IMR-90 (cell line): ENCODE measurements around the gene AHI1. TPM values are rescaled to one million over a fixed set of nuclear protein-coding genes. Genes with fewer than 3 reads are reported as not detected.

Source experiments
- ATAC-seq: fragments of 200-7000 bp; cut with Tn5 transposase; 2 replicates; pipeline ENCODE4 v1.9.1; 2020; ENCODE audit warnings: low read depth, mild to moderate bottlenecking, moderate library complexity
- BruUV-seq: library from RNA; stranded (reverse); fragments of 400-500 nt; replicated peaks from 2 replicates; lab custom pipeline; 2021; lab: Mats Ljungman, UMichigan
- CTCF ChIA-PET: fragments of 300-600 bp; formaldehyde crosslinking; extraction: SDS; loops from one replicate; lab custom pipeline; 2021; ENCODE audit warnings: antibody characterized with exemption; lab: Yijun Ruan, JAX
- POLR2A ChIA-PET: fragments of 300-600 bp; sonication (Branson Sonifier 250); formaldehyde crosslinking; loops from one replicate; lab custom pipeline; 2022; ENCODE audit warnings: antibody characterized with exemption; ENCODE audit not compliant: unreplicated experiment; lab: Charles Lee
- DNase-seq: peaks from one replicate; pipeline ENCODE4 v3.0.0; 2013
- H2AFZ ChIP-seq: replicated peaks from 2 replicates; pipeline ENCODE3; 2013; ENCODE audit warnings: low read length, mild to moderate bottlenecking; ENCODE audit not compliant: poor library complexity
- H2AK5ac ChIP-seq: 2 replicates; pipeline ENCODE4 v1.6.1; 2013; ENCODE audit warnings: low read depth, low read length, inconsistent platforms
- H2AK9ac ChIP-seq: replicated peaks from 2 replicates; pipeline ENCODE3; 2013; ENCODE audit warnings: mild to moderate bottlenecking, low read depth, low read length, moderate library complexity; ENCODE audit not compliant: poor library complexity
- H2BK120ac ChIP-seq: 2 replicates; pipeline ENCODE4 v1.6.1; 2013; ENCODE audit warnings: low read depth, low read length, inconsistent platforms
- H2BK15ac ChIP-seq: 3 replicates; pipeline ENCODE4 v1.6.1; 2013; ENCODE audit warnings: low read depth, low read length, inconsistent platforms
- H2BK20ac ChIP-seq: 2 replicates; pipeline ENCODE4 v1.6.1; 2013; ENCODE audit warnings: low read depth, mild to moderate bottlenecking, inconsistent platforms, low read length, moderate library complexity
- H2BK5ac ChIP-seq: 2 replicates; pipeline ENCODE4 v1.6.1; 2013; ENCODE audit warnings: mild to moderate bottlenecking, low read depth, low read length, inconsistent platforms; ENCODE audit not compliant: poor library complexity, severe bottlenecking
- H3K14ac ChIP-seq: replicated peaks from 2 replicates; pipeline ENCODE4 v1.6.1; 2013; ENCODE audit warnings: low read depth, low read length, inconsistent platforms
- H3K18ac ChIP-seq: 2 replicates; pipeline ENCODE4 v1.6.1; 2013; ENCODE audit warnings: low read depth, low read length, control low read depth
- H3K23ac ChIP-seq: 2 replicates; pipeline ENCODE4 v1.6.1; 2013; ENCODE audit warnings: low read depth, low read length, inconsistent platforms
- H3K27ac ChIP-seq: 2 replicates; pipeline ENCODE4 v1.5.1; 2013; ENCODE audit warnings: mild to moderate bottlenecking, control low read depth, low read length; ENCODE audit not compliant: insufficient read depth
- H3K27me3 ChIP-seq: 2 replicates; pipeline ENCODE4 v1.6.1; 2013; ENCODE audit warnings: low read length; ENCODE audit not compliant: control insufficient read depth, insufficient read depth
- H3K36me3 ChIP-seq: 2 replicates; pipeline ENCODE4 v1.6.1; 2013; ENCODE audit warnings: low read length, mixed read lengths; ENCODE audit not compliant: control insufficient read depth, insufficient read depth
- H3K4ac ChIP-seq: 2 replicates; pipeline ENCODE4 v1.6.1; 2013; ENCODE audit warnings: low read depth, low read length, inconsistent platforms
- H3K4me1 ChIP-seq: 2 replicates; pipeline ENCODE4 v1.6.1; 2013; ENCODE audit warnings: low read length, mixed read lengths; ENCODE audit not compliant: control insufficient read depth, insufficient read depth
- H3K4me2 ChIP-seq: 2 replicates; pipeline ENCODE4 v1.6.1; 2013; ENCODE audit warnings: low read depth, mild to moderate bottlenecking, control low read depth, low read length, moderate library complexity
- H3K4me3 ChIP-seq: 2 replicates; pipeline ENCODE4 v1.5.1; 2013; ENCODE audit warnings: low read depth, mild to moderate bottlenecking, control low read depth, low read length, moderate library complexity; ENCODE audit not compliant: insufficient read depth
- H3K56ac ChIP-seq: 2 replicates; pipeline ENCODE4 v1.6.1; 2013; ENCODE audit warnings: low read length, inconsistent platforms; ENCODE audit not compliant: insufficient read depth; ENCODE audit errors: extremely low read depth
- H3K79me1 ChIP-seq, 2 experiments: 2 replicates each; pipeline ENCODE4 v1.6.1; 2013; ENCODE audit warnings: low read length in 2 of 2, inconsistent platforms in 1 of 2, low read depth in 1 of 2
- H3K9ac ChIP-seq: 2 replicates; pipeline ENCODE4 v1.6.1; 2013; ENCODE audit warnings: low read depth, low read length, control low read depth
- H3K9me1 ChIP-seq: 2 replicates; pipeline ENCODE4 v1.6.1; 2013; ENCODE audit warnings: low read length, inconsistent platforms; ENCODE audit not compliant: insufficient read depth
- H3K9me3 ChIP-seq: 2 replicates; pipeline ENCODE4 v1.6.1; 2013; ENCODE audit warnings: low read length; ENCODE audit not compliant: control insufficient read depth, insufficient read depth
- H4K20me1 ChIP-seq: 2 replicates; pipeline ENCODE4 v1.6.1; 2013; ENCODE audit warnings: low read length, inconsistent platforms; ENCODE audit not compliant: insufficient read depth
- H4K5ac ChIP-seq: 2 replicates; pipeline ENCODE4 v1.6.1; 2013; ENCODE audit warnings: mild to moderate bottlenecking, low read depth, low read length, control low read depth
- H4K8ac ChIP-seq, 2 experiments: 2 replicates each; pipeline ENCODE4 v1.6.1; 2013; ENCODE audit warnings: low read depth in 2 of 2, low read length in 2 of 2, control low read depth in 1 of 2, inconsistent platforms in 1 of 2
- H4K91ac ChIP-seq: 2 replicates; pipeline ENCODE4 v1.6.1; 2013; ENCODE audit warnings: low read depth, low read length, inconsistent platforms; ENCODE audit not compliant: insufficient read depth
- BHLHE40 ChIP-seq: fragments of 150-350 bp; IDR thresholded peaks from 2 replicates; pipeline ENCODE4 v1.6.1; 2016; ENCODE audit warnings: mild to moderate bottlenecking, low read depth, low read length
- CEBPB ChIP-seq: IDR thresholded peaks from 2 replicates; pipeline ENCODE4 v1.6.1; 2012; ENCODE audit warnings: low read depth, low read length, improper control_type of control experiment
- CHD1 ChIP-seq: IDR thresholded peaks from 2 replicates; pipeline ENCODE4 v1.6.1; 2012; ENCODE audit warnings: low read depth, low read length, improper control_type of control experiment
- CTCF ChIP-seq: conservative IDR thresholded peaks from 2 replicates; pipeline ENCODE4 v1.5.1; 2012; ENCODE audit warnings: mild to moderate bottlenecking, low read depth, low read length, improper control_type of control experiment
- ELK1 ChIP-seq: fragments of 150-350 bp; IDR thresholded peaks from 2 replicates; pipeline ENCODE4 v1.6.1; 2016; ENCODE audit warnings: low read depth, mild to moderate bottlenecking, low read length, moderate library complexity, borderline replicate concordance
- FOS ChIP-seq: fragments of 150-350 bp; IDR thresholded peaks from 2 replicates; pipeline ENCODE4 v1.6.1; 2016; ENCODE audit warnings: low read depth, low read length
- MAFK ChIP-seq: IDR thresholded peaks from 2 replicates; pipeline ENCODE4 v1.6.1; 2012; ENCODE audit warnings: low read depth, low read length, improper control_type of control experiment
- MAZ ChIP-seq: IDR thresholded peaks from 2 replicates; pipeline ENCODE4 v1.6.1; 2012; ENCODE audit warnings: low read depth, mild to moderate bottlenecking, low read length, improper control_type of control experiment, moderate library complexity, borderline replicate concordance
- MXI1 ChIP-seq: IDR thresholded peaks from 2 replicates; pipeline ENCODE4 v1.6.1; 2012; ENCODE audit warnings: low read depth, mild to moderate bottlenecking, low read length, moderate library complexity, borderline replicate concordance
- NFE2L2 ChIP-seq: fragments of 150-350 bp; IDR thresholded peaks from 2 replicates; pipeline ENCODE4 v1.6.1; 2016; ENCODE audit warnings: low read depth, mild to moderate bottlenecking, low read length
- POLR2A ChIP-seq: IDR thresholded peaks from 2 replicates; pipeline ENCODE4 v1.6.1; 2012; ENCODE audit warnings: mild to moderate bottlenecking, low read depth, low read length
- RAD21 ChIP-seq: IDR thresholded peaks from 2 replicates; pipeline ENCODE4 v1.6.1; 2012; ENCODE audit warnings: low read length, improper control_type of control experiment
- RCOR1 ChIP-seq: IDR thresholded peaks from 2 replicates; pipeline ENCODE4 v1.6.1; 2012; ENCODE audit warnings: mild to moderate bottlenecking, low read length, improper control_type of control experiment; ENCODE audit not compliant: insufficient replicate concordance
- RFX5 ChIP-seq: IDR thresholded peaks from 2 replicates; pipeline ENCODE4 v1.8.0; 2012; ENCODE audit warnings: low read depth, mild to moderate bottlenecking, low read length, moderate library complexity
- SMC3 ChIP-seq: fragments of 150-350 bp; IDR thresholded peaks from 2 replicates; pipeline ENCODE4 v1.6.1; 2016; ENCODE audit warnings: low read depth, mild to moderate bottlenecking, antibody characterized with exemption, low read length, moderate library complexity
- USF2 ChIP-seq: fragments of 150-350 bp; IDR thresholded peaks from 2 replicates; pipeline ENCODE4 v1.6.1; 2017; ENCODE audit warnings: mild to moderate bottlenecking, antibody characterized with exemption, low read length, low read depth
- WGBS, 2 experiments: methylation state at CpG; one replicate each; pipeline versions ENCODE4 v1.1.5 to v1.1.7; 2013; ENCODE audit warnings: missing lambda C conversion rate in 2 of 2; ENCODE audit not compliant: insufficient read length in 1 of 2; ENCODE audit errors: extremely low coverage in 2 of 2; 5-methylcytosine and 5-hydroxymethylcytosine counted together
- dilution Hi-C: fragments of 300-500 bp; cut with HindIII; formaldehyde crosslinking; loops from one replicate; pipeline ENCODE4 v1.14.3; 2018; ENCODE audit warnings: low sequenced_read_pairs; ENCODE audit not compliant: unreplicated experiment
- in situ Hi-C: fragments of 300-500 bp; cut with MboI; formaldehyde crosslinking; loops from 3 replicates; pipeline ENCODE4 v1.14.3; 2019; ENCODE audit warnings: low sequenced_read_pairs, inconsistent platforms, mixed read lengths
- intact Hi-C: fragments of 100-400 bp; cut with micrococcal nuclease; formaldehyde crosslinking; loops from 2 replicates; pipeline ENCODE4 v1.10.0; 2022
- polyA plus RNA-seq, 3 experiments: library from polyadenylated mRNA; depleted of rRNA; stranded (reverse); fragments of >200 nt; gene quantifications; 2 replicates each; pipeline ENCODE4 v1.2.3, GENCODE V29; 2012; ENCODE audit warnings: low replicate concordance in 1 of 3
- total RNA-seq: library from RNA; depleted of rRNA; stranded (reverse); fragments of >200 nt; gene quantifications from 2 replicates; pipeline ENCODE4 v1.2.3, GENCODE V29; 2012

Gene AHI1
- total and polyA plus RNA-seq, 2 of the 4 experiments (the other 2 are of a cell fraction) = 9.5 to 19.4 TPM

GRCh38 chr6:135479601-135480000 lies 17.9 kb downstream of the AHI1 start:
- CTCF ChIA-PET = no interaction called here
- no peaks in the 10 kb centered on the region for H4K20me1 ChIP-seq

More at GRCh38 chr6:135479601-135480000, 17.9 kb downstream of the AHI1 start:
- Histone ChIP-seq H3K79me1 (peaks cover 0 to 4% of the 10 kb centered on the region in 2 experiments; a peak in 1 of 4 replicates), H3K9me3 (peaks cover 37% of the 10 kb centered on the region), H3K27ac (no peak overlapping the region), H4K8ac (no peak overlapping the region), H3K9ac (no peak overlapping the region), H4K5ac (no peak overlapping the region), H2BK15ac (no peak overlapping the region), H2BK20ac (no peak overlapping the region), H3K18ac (no peak overlapping the region), H2AK5ac (no peak overlapping the region), H3K4ac (no peak overlapping the region), H3K4me1 (peaks cover 2% of the 10 kb centered on the region; the same call in 1 of the 2 replicates), H3K4me3 (no peak overlapping the region), H2AFZ (no peak overlapping the region), H2BK5ac (no peak overlapping the region), H3K9me1 (no peaks in the 10 kb centered on the region), H3K56ac (no peak overlapping the region), H3K4me2 (no peak overlapping the region), H3K23ac (no peak overlapping the region), H3K14ac (no peak overlapping the region), H2AK9ac (no peak overlapping the region), H3K36me3 (peaks cover 26% of the 10 kb centered on the region), H4K91ac (no peak overlapping the region), H2BK120ac (no peak overlapping the region), H3K27me3 (no peaks in the 10 kb centered on the region)
- DNase-seq (no peak), ATAC-seq (no peak)
- TF ChIP-seq USF2 (no peak), ELK1 (no peak), CHD1 (no peak), POLR2A (no peak), SMC3 (no peak), MXI1 (no peak), CTCF (no peak), RFX5 (no peak), NFE2L2 (no peak), MAZ (no peak), CEBPB (no peak), RAD21 (no peak), RCOR1 (no peak), BHLHE40 (no peak), MAFK (no peak), FOS (no peak)
- dilution Hi-C loops = no loop called here
- no CpG with 5 or more reads among the region's 2 CpGs for WGBS, 2 experiments
- intact Hi-C loops = no loop called here
- BruUV-seq = no TSS peak
- in situ Hi-C loops = no loop called here
- POLR2A ChIA-PET = no interaction called here
